BLaER1 treated with 17β-estradiol and CSF1 and Interleukin-3, amounts not matched to agents 10 nM and 100 nM (cell line): ENCODE results near the gene KCNJ15.

Experiments used
- H3K27ac ChIP-seq, 11 experiments: shearing (Covaris generic); formaldehyde crosslinking; 2 replicates each; pipeline ENCODE4 v1.8.1; 2022
- H3K27me3 ChIP-seq, 11 experiments: shearing (Covaris generic); formaldehyde crosslinking; 2 replicates each; pipeline ENCODE4 v1.8.1; 2022
- H3K36me3 ChIP-seq, 11 experiments: shearing (Covaris generic); formaldehyde crosslinking; 2 replicates each; pipeline ENCODE4 v1.8.1; 2022
- H3K4me1 ChIP-seq, 10 experiments: shearing (Covaris generic); formaldehyde crosslinking; 2 replicates each; pipeline ENCODE4 v1.8.1; 2022
- H3K4me2 ChIP-seq, 11 experiments: shearing (Covaris generic); formaldehyde crosslinking; 2 replicates each; pipeline ENCODE4 v1.8.1; 2022
- H3K4me3 ChIP-seq, 10 experiments: shearing (Covaris generic); formaldehyde crosslinking; 2 replicates each; pipeline ENCODE4 v1.8.1; 2022
- H3K9ac ChIP-seq, 11 experiments: shearing (Covaris generic); formaldehyde crosslinking; 2 replicates each; pipeline ENCODE4 v1.8.1; 2022
- H3K9me3 ChIP-seq, 11 experiments: shearing (Covaris generic); formaldehyde crosslinking; replicated peaks in 1 of 11; 2 replicates each; pipeline ENCODE4 v1.8.1; 2022
- H4K20me1 ChIP-seq, 11 experiments: shearing (Covaris generic); formaldehyde crosslinking; 2 replicates each; pipeline ENCODE4 v1.8.1; 2022
- Cebpa-rat ChIP-seq, 11 experiments: shearing (Covaris generic); IDR thresholded peaks; 2 replicates each; pipeline ENCODE4 v1.8.1; 2022

The KCNJ15 gene

DNA sequence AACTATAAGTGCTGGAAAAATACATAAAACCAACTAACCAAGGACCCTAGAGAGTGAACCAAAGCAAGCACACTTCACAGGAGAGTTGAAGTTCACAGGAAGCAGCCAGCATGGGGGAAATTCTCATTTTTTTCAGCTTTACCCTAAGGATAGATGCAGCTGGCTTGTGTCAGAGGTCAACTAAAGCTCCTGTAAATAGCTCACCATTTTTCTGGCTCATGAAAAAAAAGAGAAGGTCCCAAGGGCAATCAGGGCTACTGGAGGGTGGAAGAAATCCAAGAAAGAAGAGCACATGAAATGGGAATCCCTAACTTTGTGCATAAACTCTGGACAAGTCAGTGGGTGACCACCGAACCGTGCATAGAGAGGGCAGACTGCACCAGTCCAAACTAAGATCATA lies 58.3 kb downstream of the KCNJ15 start:
- H4K20me1 ChIP-seq, result no peaks in the 10 kb centered on the region
- no peaks in the 10 kb centered on the region for H3K36me3 ChIP-seq
- peak overlapping the region in 2 of 11 experiments; percentile 7 to 16; a peak in 2 of 22 replicates for H3K9ac ChIP-seq
- peak overlapping the region in 10 of 11 experiments; percentile 6 to 88 (median 80); a peak in 17 of 22 replicates for H3K4me2 ChIP-seq
- H3K27ac ChIP-seq, result peak overlapping the region in 3 of 11 experiments; percentile 60 to 88 (median 72); a peak in 4 of 22 replicates
- H3K9me3 ChIP-seq, result peaks cover 2 to 30% (median 15%) of the 10 kb centered on the region in 11 experiments; a peak in 18 of 22 replicates
- H3K4me1 ChIP-seq, result peaks cover 30 to 61% (median 57%) of the 10 kb centered on the region in 10 experiments
- TF ChIP-seq Cebpa-rat (IDR thresholded peaks at IDR 0.05), result no peak
- no peak overlapping the region for H3K4me3 ChIP-seq
- H3K27me3 ChIP-seq, result peaks cover 0 to 84% (median 0%) of the 10 kb centered on the region in 11 experiments; a peak in 8 of 22 replicates

DNA sequence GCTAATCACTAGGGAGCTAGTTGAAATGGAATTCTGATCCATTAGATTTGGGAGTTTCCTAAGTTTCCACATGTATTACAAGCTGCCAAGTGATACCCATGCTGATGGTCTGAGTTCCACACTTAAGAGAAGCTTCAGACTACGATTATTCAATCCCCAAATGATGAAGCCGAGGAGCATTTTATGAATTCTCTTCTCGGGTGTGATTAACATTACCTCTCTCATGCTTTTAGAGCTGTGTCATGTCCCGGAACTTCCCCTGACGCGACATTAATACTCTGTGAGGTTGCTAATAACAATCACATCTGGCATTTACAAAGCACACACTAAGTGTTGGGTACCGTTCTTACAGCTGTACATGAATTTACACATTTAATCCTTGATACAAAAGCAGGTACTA lies 63.0 kb downstream of the KCNJ15 start:
- Histone ChIP-seq H3K9me3 (peaks cover 28 to 58% (median 42%) of the 10 kb centered on the region in 11 experiments; a peak in 21 of 22 replicates), H3K4me2 (no peak overlapping the region), H3K4me1 (peaks cover 10 to 53% (median 30%) of the 10 kb centered on the region in 10 experiments; a peak in 19 of 20 replicates), H3K9ac (no peak overlapping the region), H3K4me3 (no peak overlapping the region), H4K20me1 (peaks cover 0 to 8% (median 0%) of the 10 kb centered on the region in 11 experiments; a peak in 2 of 22 replicates), H3K36me3 (no peaks in the 10 kb centered on the region), H3K27me3 (peaks cover 0 to 82% (median 0%) of the 10 kb centered on the region in 11 experiments; a peak in 10 of 22 replicates), H3K27ac (no peak overlapping the region)
- no peak for TF ChIP-seq Cebpa-rat (IDR thresholded peaks at IDR 0.05)

DNA sequence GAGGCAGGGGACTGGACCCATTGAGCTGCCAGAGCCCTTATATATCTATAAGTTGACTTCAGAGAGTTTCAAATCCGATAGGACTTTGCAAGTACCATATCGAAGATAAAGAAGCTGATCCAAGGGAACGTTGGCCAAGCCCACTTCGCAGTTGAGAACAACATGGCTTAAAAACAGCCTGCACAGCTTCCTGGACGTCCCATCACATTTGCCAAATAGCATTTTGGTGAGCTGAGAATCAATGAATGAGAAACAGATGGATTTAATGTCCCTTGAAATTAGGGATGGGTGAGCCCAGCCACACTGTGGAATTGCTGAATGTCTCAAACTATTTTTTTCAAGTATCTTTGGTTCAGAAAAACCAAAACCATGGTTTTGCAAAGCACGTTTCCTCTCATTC lies 64.8 kb downstream of the KCNJ15 start:
- peaks cover 0 to 20% (median 0%) of the 10 kb centered on the region in 11 experiments; a peak in 2 of 22 replicates for H4K20me1 ChIP-seq
- H3K9me3 ChIP-seq, result peaks cover 28 to 64% (median 42%) of the 10 kb centered on the region in 11 experiments; a peak in 21 of 22 replicates
- no peak for TF ChIP-seq Cebpa-rat (IDR thresholded peaks at IDR 0.05)
- H3K9ac ChIP-seq, result no peak overlapping the region
- no peaks in the 10 kb centered on the region for H3K36me3 ChIP-seq
- peaks cover 7 to 57% (median 27%) of the 10 kb centered on the region in 10 experiments; a peak in 18 of 20 replicates for H3K4me1 ChIP-seq
- no peak overlapping the region for H3K4me3 ChIP-seq
- H3K4me2 ChIP-seq, result peak overlapping the region in 5 of 11 experiments; percentile 6 to 86 (median 27); a peak in 4 of 22 replicates
- H3K27ac ChIP-seq, result no peak overlapping the region
- H3K27me3 ChIP-seq, result peaks cover 0 to 87% (median 0%) of the 10 kb centered on the region in 11 experiments; a peak in 10 of 22 replicates

DNA sequence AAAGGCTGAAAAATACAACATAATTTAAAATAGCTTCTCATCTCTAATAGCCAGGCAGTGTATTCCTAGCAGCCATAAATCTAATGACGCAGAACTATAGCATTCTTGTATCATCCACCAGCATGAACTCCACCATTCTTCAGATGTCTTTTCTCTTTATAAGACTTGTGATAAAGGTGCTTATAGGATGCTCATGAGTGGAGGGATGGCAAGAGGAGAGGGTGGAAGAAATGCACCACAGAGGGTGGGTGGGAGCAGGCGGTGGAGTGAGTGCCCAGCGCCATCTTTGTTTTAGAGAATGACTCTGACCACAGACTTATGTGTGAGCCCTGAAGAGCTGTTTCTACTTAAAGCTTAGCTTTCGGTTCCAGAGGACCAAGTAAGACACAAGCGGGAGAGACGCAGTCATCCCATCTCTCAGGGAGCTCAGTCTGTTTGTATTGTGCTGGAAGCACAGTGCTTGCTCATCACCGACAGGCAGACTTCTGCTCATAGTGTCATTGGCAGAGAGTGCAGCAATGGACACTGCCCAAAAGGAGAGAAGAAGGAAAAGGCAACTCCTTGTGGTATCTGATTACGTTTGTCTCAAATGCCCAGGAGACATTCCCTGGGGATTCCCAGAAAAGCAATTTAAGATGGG lies 65.6 kb downstream of the KCNJ15 start:
- peaks cover 14 to 65% (median 33%) of the 10 kb centered on the region in 10 experiments; a peak in 18 of 20 replicates for H3K4me1 ChIP-seq
- H3K27ac ChIP-seq, result peak overlapping the region in 1 of 11 experiments; percentile 45; a peak in 1 of 22 replicates
- H3K36me3 ChIP-seq, result no peaks in the 10 kb centered on the region
- H3K4me2 ChIP-seq, result peak overlapping the region in 6 of 11 experiments; percentile 1 to 86 (median 72); a peak in 9 of 22 replicates
- H4K20me1 ChIP-seq, result peaks cover 0 to 28% (median 0%) of the 10 kb centered on the region in 11 experiments; a peak in 2 of 22 replicates
- peaks cover 28 to 64% (median 42%) of the 10 kb centered on the region in 11 experiments; a peak in 21 of 22 replicates for H3K9me3 ChIP-seq
- no peak overlapping the region for H3K9ac ChIP-seq
- TF ChIP-seq Cebpa-rat (IDR thresholded peaks at IDR 0.05), result no peak
- H3K4me3 ChIP-seq, result no peak overlapping the region
- H3K27me3 ChIP-seq, result peaks cover 0 to 94% (median 0%) of the 10 kb centered on the region in 11 experiments; a peak in 10 of 22 replicates

DNA sequence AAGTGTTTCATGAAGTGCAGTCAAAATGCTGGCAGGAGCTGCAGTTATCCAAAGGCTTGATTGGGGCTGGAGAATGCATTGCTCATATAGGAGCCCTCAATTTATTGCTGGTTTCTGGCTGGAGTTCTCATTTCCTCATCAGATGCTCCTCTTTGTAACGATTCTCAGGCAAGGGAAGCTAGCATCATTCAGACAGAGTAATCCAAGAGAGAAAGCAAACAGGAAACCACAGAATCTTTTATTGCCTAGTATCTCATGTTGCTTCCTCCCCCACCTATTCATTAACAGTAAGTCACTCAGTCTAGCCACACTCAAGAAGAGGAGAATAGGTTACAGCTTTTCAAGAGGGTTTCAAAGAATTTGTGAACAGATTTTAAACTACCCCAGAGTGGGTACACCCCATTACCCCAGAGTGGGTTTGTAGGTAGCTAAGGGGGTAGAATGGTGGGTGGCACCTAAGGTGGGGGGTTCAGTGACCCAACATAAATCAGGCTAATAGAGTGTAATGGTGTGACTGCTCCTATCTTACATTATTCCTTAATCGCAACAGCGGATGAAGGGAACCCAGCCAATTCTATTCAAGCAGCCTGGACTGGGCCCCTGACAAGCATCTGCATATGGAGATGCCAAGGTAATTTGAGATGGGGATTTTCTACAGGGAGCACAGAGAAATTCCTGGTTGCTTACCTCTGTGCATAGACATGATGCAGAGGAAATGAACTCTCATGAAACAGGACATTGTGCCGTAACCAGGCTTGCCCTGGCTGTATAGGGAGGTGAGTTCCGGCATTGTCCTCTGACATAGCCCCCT lies 67.1 kb downstream of the KCNJ15 start:
- Histone ChIP-seq H3K4me3 (no peak overlapping the region), H3K27ac (peak overlapping the region in 1 of 11 experiments; percentile 45; a peak in 2 of 22 replicates), H3K4me2 (peak overlapping the region in 10 of 11 experiments; percentile 23 to 86 (median 63); a peak in 20 of 22 replicates), H4K20me1 (peaks cover 0 to 29% (median 0%) of the 10 kb centered on the region in 11 experiments; a peak in 2 of 22 replicates), H3K36me3 (no peaks in the 10 kb centered on the region), H3K27me3 (peaks cover 0 to 96% (median 0%) of the 10 kb centered on the region in 11 experiments; a peak in 10 of 22 replicates), H3K9me3 (peaks cover 23 to 51% (median 38%) of the 10 kb centered on the region in 11 experiments; a peak in 21 of 22 replicates), H3K4me1 (peaks cover 14 to 66% (median 33%) of the 10 kb centered on the region in 10 experiments; a peak in 18 of 20 replicates), H3K9ac (no peak overlapping the region)
- peak in 4 of 11 experiments; percentile 12 to 25 (median 18); a peak in 1 of 22 replicates for TF ChIP-seq Cebpa-rat (IDR thresholded peaks at IDR 0.05)

DNA sequence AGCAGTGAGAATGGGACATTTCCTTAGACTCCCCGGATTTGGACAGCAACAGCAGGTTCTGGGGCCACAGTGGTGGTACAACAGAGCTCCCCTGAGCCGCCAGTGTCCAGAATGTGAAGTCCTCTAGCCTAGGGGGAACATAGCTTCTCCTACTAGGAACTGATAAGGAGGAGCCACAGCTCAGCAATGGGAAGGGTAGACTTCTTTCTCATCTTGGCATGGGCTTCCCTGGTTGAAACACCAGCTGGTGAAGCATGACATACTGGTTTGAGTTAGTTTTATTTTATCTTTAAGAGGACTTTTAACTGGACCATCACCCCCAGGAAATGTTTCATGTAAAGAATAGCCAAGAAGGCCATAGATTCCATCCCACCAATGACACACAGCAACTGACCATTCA lies 68.4 kb downstream of the KCNJ15 start:
- peaks cover 14 to 66% (median 33%) of the 10 kb centered on the region in 10 experiments; a peak in 18 of 20 replicates for H3K4me1 ChIP-seq
- no peak for TF ChIP-seq Cebpa-rat (IDR thresholded peaks at IDR 0.05)
- no peak overlapping the region for H3K4me3 ChIP-seq
- no peak overlapping the region for H3K9ac ChIP-seq
- H4K20me1 ChIP-seq, result peaks cover 0 to 29% (median 0%) of the 10 kb centered on the region in 11 experiments; a peak in 2 of 22 replicates
- peaks cover 0 to 99% (median 0%) of the 10 kb centered on the region in 11 experiments; a peak in 10 of 22 replicates for H3K27me3 ChIP-seq
- H3K27ac ChIP-seq, result no peak overlapping the region
- H3K36me3 ChIP-seq, result no peaks in the 10 kb centered on the region
- H3K4me2 ChIP-seq, result peak overlapping the region in 6 of 11 experiments; percentile 46 to 86 (median 72); a peak in 9 of 22 replicates
- peaks cover 12 to 46% (median 32%) of the 10 kb centered on the region in 11 experiments; a peak in 21 of 22 replicates for H3K9me3 ChIP-seq

DNA sequence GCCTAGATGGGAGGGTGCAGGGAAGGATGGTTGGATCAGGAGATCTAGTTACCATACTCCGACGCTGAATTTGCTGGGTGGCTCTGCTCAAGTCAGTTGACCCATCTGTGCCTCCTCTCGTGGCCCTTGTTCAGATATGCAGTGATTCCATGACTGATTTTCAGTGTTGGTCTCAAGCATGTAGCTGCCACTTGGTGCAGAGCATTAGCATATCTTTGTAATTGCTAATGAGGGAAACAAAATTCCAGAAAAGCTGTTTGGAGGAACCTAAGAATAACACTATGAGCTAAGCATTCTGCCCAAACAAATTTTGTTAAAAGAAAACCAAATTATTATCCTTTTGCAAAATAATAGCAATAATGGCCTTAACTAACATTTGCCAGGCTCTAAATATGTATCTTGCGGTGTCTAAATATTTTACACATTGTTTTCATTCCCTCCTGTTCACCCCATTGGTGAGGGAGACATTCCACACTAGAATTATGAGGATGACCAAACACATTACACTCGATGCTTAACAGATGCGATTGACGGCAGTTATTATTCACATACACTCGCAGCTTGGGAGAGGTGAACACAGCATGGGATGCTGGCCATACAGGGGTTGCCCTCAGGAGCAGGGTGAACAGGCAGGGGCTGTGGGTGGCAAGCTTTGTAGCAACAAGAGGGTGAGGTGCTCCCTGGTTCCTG lies 69.1 kb downstream of the KCNJ15 start:
- peaks cover 14 to 66% (median 33%) of the 10 kb centered on the region in 10 experiments; a peak in 18 of 20 replicates for H3K4me1 ChIP-seq
- TF ChIP-seq Cebpa-rat (IDR thresholded peaks at IDR 0.05), result no peak
- H3K36me3 ChIP-seq, result no peaks in the 10 kb centered on the region
- H3K9me3 ChIP-seq, result peaks cover 5 to 45% (median 26%) of the 10 kb centered on the region in 11 experiments; a peak in 21 of 22 replicates
- H4K20me1 ChIP-seq, result peaks cover 0 to 29% (median 0%) of the 10 kb centered on the region in 11 experiments; a peak in 2 of 22 replicates
- H3K4me2 ChIP-seq, result peak overlapping the region in 7 of 11 experiments; percentile 20 to 86 (median 72); a peak in 12 of 22 replicates
- H3K27me3 ChIP-seq, result peaks cover 0 to 99% (median 0%) of the 10 kb centered on the region in 11 experiments; a peak in 10 of 22 replicates
- H3K4me3 ChIP-seq, result no peak overlapping the region
- no peak overlapping the region for H3K9ac ChIP-seq
- no peak overlapping the region for H3K27ac ChIP-seq
